VCaP (cell line): ENCODE data around the gene ADH7.

Source experiments
- H3K27ac ChIP-seq: fragments of 450-650 bp; 2 replicates; pipeline ENCODE4 v1.5.1; 2017
- CTCF ChIP-seq: fragments of 450-650 bp; conservative IDR thresholded peaks from 2 replicates; pipeline ENCODE4 v1.5.1; 2017; ENCODE audit warnings: mild to moderate bottlenecking, moderate library complexity

ADH7 gene

GRCh38 chr4:99462875-99463464, 27.8 kb upstream of the ADH7 start:
- peak; percentile 88 for TF ChIP-seq CTCF
- H3K27ac ChIP-seq, result no peak overlapping the region

GRCh38 chr4:99461623-99462401, 26.7 kb upstream of the ADH7 start:
- no peak overlapping the region for H3K27ac ChIP-seq
- TF ChIP-seq CTCF, result no peak

GRCh38 chr4:99459546-99460042, 24.5 kb upstream of the ADH7 start:
- H3K27ac ChIP-seq, result no peak overlapping the region

GRCh38 chr4:99458911-99459447, 23.8 kb upstream of the ADH7 start:
- TF ChIP-seq CTCF, result no peak
- H3K27ac ChIP-seq, result no peak overlapping the region

More at GRCh38 chr4:99459546-99460042, 24.5 kb upstream of the ADH7 start:
- TF ChIP-seq CTCF, result no peak

- no peak for TF ChIP-seq CTCF
- H3K27ac ChIP-seq, result no peak overlapping the region
Observed at GRCh38 chr4:99457676-99458075, 22.5 kb upstream of the ADH7 start.

- no peak overlapping the region for H3K27ac ChIP-seq
- no peak for TF ChIP-seq CTCF
Observed at GRCh38 chr4:99457270-99457669, 22.1 kb upstream of the ADH7 start.

GRCh38 chr4:99447513-99447912, 12.4 kb upstream of the ADH7 start:
- no peak overlapping the region for H3K27ac ChIP-seq
- no peak for TF ChIP-seq CTCF
